ENCODE results near the gene DIRAS2.

DNA sequence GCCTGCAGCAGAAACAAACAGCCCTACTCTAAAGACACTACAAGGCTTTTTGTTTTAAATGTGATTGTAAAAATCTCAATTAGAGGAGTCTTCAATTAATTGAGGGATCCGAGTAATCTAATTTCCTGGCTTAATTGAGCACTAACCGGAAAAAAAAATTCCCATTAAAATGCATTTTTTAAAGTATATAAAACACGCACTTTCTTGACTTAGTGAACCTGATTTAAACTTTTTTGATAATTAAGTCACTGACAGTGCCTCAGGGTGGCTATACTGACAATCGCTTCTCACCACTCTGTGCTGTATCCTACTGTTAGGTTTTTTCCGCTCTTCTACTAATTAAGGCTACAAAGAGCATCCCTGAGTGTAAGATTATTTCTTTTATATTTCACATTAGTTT lies 44.4 kb downstream of the DIRAS2 start:
- TF ChIP-seq, protein P1, sequence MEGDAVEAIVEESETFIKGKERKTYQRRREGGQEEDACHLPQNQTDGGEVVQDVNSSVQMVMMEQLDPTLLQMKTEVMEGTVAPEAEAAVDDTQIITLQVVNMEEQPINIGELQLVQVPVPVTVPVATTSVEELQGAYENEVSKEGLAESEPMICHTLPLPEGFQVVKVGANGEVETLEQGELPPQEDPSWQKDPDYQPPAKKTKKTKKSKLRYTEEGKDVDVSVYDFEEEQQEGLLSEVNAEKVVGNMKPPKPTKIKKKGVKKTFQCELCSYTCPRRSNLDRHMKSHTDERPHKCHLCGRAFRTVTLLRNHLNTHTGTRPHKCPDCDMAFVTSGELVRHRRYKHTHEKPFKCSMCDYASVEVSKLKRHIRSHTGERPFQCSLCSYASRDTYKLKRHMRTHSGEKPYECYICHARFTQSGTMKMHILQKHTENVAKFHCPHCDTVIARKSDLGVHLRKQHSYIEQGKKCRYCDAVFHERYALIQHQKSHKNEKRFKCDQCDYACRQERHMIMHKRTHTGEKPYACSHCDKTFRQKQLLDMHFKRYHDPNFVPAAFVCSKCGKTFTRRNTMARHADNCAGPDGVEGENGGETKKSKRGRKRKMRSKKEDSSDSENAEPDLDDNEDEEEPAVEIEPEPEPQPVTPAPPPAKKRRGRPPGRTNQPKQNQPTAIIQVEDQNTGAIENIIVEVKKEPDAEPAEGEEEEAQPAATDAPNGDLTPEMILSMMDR (IDR thresholded peaks at IDR 0.05): no peak
- TF ChIP-seq SIN3A (IDR thresholded peaks at IDR 0.05; ENCODE audit: borderline replicate concordance, insufficient read depth, low read depth, low read length) (no peak), POLR2AphosphoS5 (IDR thresholded peaks at IDR 0.05; ENCODE audit: low read depth, low read length) (no peak)

Data from Panc1 (cell line).